Kidney (tissue), 14 donors: ENCODE data around the gene ADAMTSL4. TPM values are rescaled to one million over a fixed set of nuclear protein-coding genes. Genes with fewer than 3 reads are reported as not detected.
"Not testable (repeated sequence)": the region's sequence is repeated elsewhere in the genome, so short reads cannot be mapped to it uniquely, and the experiment has no call there.

ENCODE experiments used
- DNase-seq, 5 donors: peaks; one replicate each; pipeline ENCODE4 v3.0.0-alpha.2; 2013 to 2020
- FAIRE-seq: peaks from 2 replicates; lab custom pipeline; 2012; peaks lifted over from hg19 to GRCh38; lab: Jason Lieb, UNC
- H3K27ac ChIP-seq, 2 donors: one replicate each; pipeline ENCODE4 v1.7.0; 2013; ENCODE audit warnings: low read depth in 2 of 2, low read length in 2 of 2, inconsistent platforms in 1 of 2
- H3K27me3 ChIP-seq: one replicate; pipeline ENCODE4 v1.7.1; 2013; ENCODE audit warnings: low read length, inconsistent platforms; ENCODE audit not compliant: control insufficient read depth, insufficient read depth
- H3K36me3 ChIP-seq, 3 donors: one replicate each; pipeline versions ENCODE4 v1.7.0 to v1.7.1; 2013; ENCODE audit warnings: low read length in 3 of 3, control low read depth in 1 of 3, inconsistent platforms in 1 of 3; ENCODE audit not compliant: insufficient read depth in 3 of 3, control insufficient read depth in 2 of 3
- H3K4me1 ChIP-seq, 3 donors: one replicate each; pipeline versions ENCODE4 v1.7.0 to v1.7.1; 2013; ENCODE audit warnings: low read length in 3 of 3, inconsistent platforms in 1 of 3, low read depth in 1 of 3; ENCODE audit not compliant: control insufficient read depth in 2 of 3, insufficient read depth in 2 of 3
- H3K4me3 ChIP-seq, 3 donors: one replicate each; pipeline versions ENCODE4 v1.7.0 to v1.8.1; 2013; ENCODE audit warnings: low read length in 3 of 3, control low read depth in 1 of 3, inconsistent platforms in 1 of 3
- H3K9ac ChIP-seq, 3 donors: one replicate each; pipeline versions ENCODE4 v1.7.0 to v1.7.1; 2013; ENCODE audit warnings: low read length in 3 of 3, control low read depth in 1 of 3, inconsistent platforms in 1 of 3
- H3K9me3 ChIP-seq, 3 donors: one replicate each; pipeline versions ENCODE4 v1.7.0 to v1.7.1; 2013; ENCODE audit warnings: low read length in 3 of 3, control low read depth in 1 of 3, inconsistent platforms in 1 of 3; ENCODE audit not compliant: control insufficient read depth in 2 of 3, insufficient read depth in 1 of 3
- intact Hi-C: fragments of 100-400 bp; cut with DNase I; formaldehyde crosslinking; loops from one replicate; pipeline ENCODE4 v1.11.1; 2022
- polyA plus RNA-seq: library from polyadenylated mRNA; stranded (reverse); fragments of 350-450 nt; fragmentation: Illumina TruSeq; extraction: RNeasy Lipid Tissue Mini Kit (QIAGEN cat#74804); gene quantifications from one replicate; pipeline ENCODE4 v1.2.3, GENCODE V29; 2014; ENCODE audit warnings: low read depth, low replicate concordance; ENCODE audit not compliant: insufficient read depth
- total RNA-seq: library from RNA; stranded (reverse); fragmentation: NEBNext Ultra II Directional; extraction: Animal tissue kit (Norgen Biotek cat#: 25700); gene quantifications from one replicate; pipeline ENCODE4 v1.2.1, GENCODE V29; 2021
- TF ChIP-seq, protein P1 (sequence below): IDR thresholded peaks from 3 replicates; pipeline ENCODE4 v1.5.1; 2012; ENCODE audit warnings: mild to moderate bottlenecking, moderate library complexity, borderline replicate concordance; ENCODE audit not compliant: insufficient read depth; ENCODE audit errors: extremely low read depth
- donor health status: control.
- donor health status: control.
- donor health status: control.
- donor health status: control.
- donor health status: control.
- donor health status: DM: yes; HTN: yes; CAD: no.
- donor health status: Normal renal cell carcinoma (clear cell type).

Gene ADAMTSL4
- total and polyA plus RNA-seq, 2 donors from 2014 or later: 6.9 to 20.0 TPM

DNA sequence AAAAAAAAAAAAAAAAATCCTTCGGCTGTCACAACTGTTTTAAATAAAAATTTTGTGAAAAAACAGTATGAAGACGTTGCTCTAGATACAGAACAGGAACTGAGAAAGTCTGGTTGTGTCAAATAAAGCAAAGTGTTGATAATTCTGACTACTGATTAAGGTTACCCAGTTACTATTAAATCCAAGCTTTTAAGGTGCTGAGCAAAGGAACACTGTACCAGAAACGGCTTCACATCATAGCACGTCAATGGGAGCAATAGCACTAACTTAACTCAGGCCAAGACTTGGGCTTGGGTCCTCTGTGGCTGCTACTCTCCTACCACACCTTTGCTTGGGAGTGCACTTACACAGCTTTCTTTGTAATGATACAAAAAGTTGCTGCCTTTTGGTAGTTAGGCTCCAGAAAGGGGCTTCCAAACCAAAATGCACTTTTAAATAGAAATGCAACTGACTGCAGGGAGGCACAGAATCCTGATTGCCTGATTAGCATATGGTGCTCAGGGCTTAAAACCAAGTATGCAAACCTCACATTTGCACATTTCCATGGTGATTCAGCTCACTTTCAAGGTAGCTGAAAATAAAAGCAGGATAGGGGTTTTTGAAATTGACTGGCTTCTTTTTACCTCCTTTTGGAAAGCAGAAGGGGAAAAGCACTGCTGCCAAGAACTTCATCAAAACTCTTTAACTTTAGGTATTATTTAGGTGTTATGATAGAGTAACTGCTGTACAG, 23.9 kb downstream of the ADAMTSL4 start:
- Histone ChIP-seq H3K9me3 (no peaks in the 10 kb centered on the region), H3K4me3 (peak overlapping the region in 1 of 3 donors; percentile 26), H3K36me3 (peaks cover 17 to 57% (median 34%) of the 10 kb centered on the region in 3 donors), H3K27me3 (no peaks in the 10 kb centered on the region), H3K9ac (no peak overlapping the region), H3K4me1 (peaks cover 11 to 39% (median 27%) of the 10 kb centered on the region in 3 donors), H3K27ac (peak overlapping the region; percentile 1 to 65)
- intact Hi-C loops: loop anchor here (10.0 kb wide), 1 partner anchor 52 kb away; the partner anchor contains the start of gene ENSA
- TF ChIP-seq, protein P1, sequence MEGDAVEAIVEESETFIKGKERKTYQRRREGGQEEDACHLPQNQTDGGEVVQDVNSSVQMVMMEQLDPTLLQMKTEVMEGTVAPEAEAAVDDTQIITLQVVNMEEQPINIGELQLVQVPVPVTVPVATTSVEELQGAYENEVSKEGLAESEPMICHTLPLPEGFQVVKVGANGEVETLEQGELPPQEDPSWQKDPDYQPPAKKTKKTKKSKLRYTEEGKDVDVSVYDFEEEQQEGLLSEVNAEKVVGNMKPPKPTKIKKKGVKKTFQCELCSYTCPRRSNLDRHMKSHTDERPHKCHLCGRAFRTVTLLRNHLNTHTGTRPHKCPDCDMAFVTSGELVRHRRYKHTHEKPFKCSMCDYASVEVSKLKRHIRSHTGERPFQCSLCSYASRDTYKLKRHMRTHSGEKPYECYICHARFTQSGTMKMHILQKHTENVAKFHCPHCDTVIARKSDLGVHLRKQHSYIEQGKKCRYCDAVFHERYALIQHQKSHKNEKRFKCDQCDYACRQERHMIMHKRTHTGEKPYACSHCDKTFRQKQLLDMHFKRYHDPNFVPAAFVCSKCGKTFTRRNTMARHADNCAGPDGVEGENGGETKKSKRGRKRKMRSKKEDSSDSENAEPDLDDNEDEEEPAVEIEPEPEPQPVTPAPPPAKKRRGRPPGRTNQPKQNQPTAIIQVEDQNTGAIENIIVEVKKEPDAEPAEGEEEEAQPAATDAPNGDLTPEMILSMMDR: no peak
- DNase-seq: no peak
- FAIRE-seq: no peak

DNA sequence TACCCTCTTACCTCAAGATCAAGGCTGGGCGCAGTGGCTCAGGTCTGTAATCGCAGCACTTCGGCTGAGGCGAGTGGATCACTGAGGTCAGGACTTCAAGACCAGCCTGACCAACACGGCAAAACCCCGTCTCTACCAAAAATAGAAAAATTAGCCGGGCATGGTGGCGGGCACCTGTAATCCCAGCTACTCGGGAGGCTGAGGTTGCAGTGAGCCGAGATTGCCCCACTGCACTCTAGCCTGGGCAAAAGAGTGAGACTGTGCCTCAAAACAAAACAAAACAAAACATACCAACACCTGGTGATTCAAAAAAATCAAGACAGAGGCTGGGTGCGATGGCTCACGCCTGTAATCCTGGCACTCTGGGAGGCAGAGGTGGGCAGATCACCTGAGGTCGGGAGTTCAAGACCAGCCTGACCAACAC, 24.5 kb downstream of the ADAMTSL4 start:
- H3K36me3 ChIP-seq: peaks cover 17 to 62% (median 36%) of the 10 kb centered on the region in 3 donors

GRCh38 chr1:150574260-150575071, 25.3 kb downstream of the ADAMTSL4 start:
- no peak for FAIRE-seq
- Histone ChIP-seq H3K9ac (peak overlapping the region in 2 of 3 donors; percentile 74 to 98), H3K36me3 (peaks cover 17 to 65% (median 36%) of the 10 kb centered on the region in 3 donors), H3K27ac (peak overlapping the region; percentile 71 to 100), H3K27me3 (no peaks in the 10 kb centered on the region), H3K4me1 (peaks cover 7 to 32% (median 17%) of the 10 kb centered on the region in 3 donors), H3K4me3 (peak overlapping the region; percentile 11 to 99 (median 96)), H3K9me3 (no peaks in the 10 kb centered on the region)
- TF ChIP-seq, protein P1: no peak
- intact Hi-C loops: loop anchor here (10.0 kb wide), 1 partner anchor 50 kb away; the partner anchor contains the start of gene ENSA
- no peak for DNase-seq

More for the DNA sequence above, 24.5 kb downstream of the ADAMTSL4 start:
- H3K4me1 ChIP-seq: peaks cover 9 to 36% (median 22%) of the 10 kb centered on the region in 3 donors
- peak overlapping the region; percentile 1 to 65 for H3K27ac ChIP-seq
- H3K9ac ChIP-seq, H3K27me3 ChIP-seq, FAIRE-seq, DNase-seq, H3K4me3 ChIP-seq, H3K9me3 ChIP-seq: not testable (repeated sequence)
- intact Hi-C loops: loop anchor here (10.0 kb wide), 1 partner anchor 51 kb away; the partner anchor contains the start of gene ENSA
